ENCODE measurements around the gene ZEB1.
A peak's percentile ranks its signal among the peaks of the same experiment; 100 is the strongest.

Gene ZEB1

GRCh38 chr10:31318854-31319601 lies at the start of gene ZEB1:
Gene ZEB1 (plus strand): TSS chr10:31319216. CDS start chr10:31319235, 19 bp downstream.
- peak; percentile 91 for DNase-seq

GRCh38 chr10:31270954-31271353 lies 48.1 kb upstream of the ZEB1 start:
- DNase-seq: no peak

- DNase-seq: no peak
These were observed 46.2 kb upstream of the ZEB1 start for GRCh38 chr10:31272841-31273240.

- DNase-seq: no peak
These were observed 45.2 kb upstream of the ZEB1 start for GRCh38 chr10:31273789-31274188.

- no peak for DNase-seq
These were observed 44.7 kb upstream of the ZEB1 start for GRCh38 chr10:31274310-31274709.

- no peak for DNase-seq
These were observed 40.6 kb upstream of the ZEB1 start for GRCh38 chr10:31278279-31278941.

GRCh38 chr10:31280972-31281371 lies 38.0 kb upstream of the ZEB1 start:
- no peak for DNase-seq

- DNase-seq: no peak
These were observed 31.0 kb upstream of the ZEB1 start for GRCh38 chr10:31288001-31288400.

GRCh38 chr10:31288962-31289361 lies 30.1 kb upstream of the ZEB1 start:
- no peak for DNase-seq

GRCh38 chr10:31290386-31290785 lies 28.6 kb upstream of the ZEB1 start:
- DNase-seq: no peak

GRCh38 chr10:31291123-31291522 lies 27.9 kb upstream of the ZEB1 start:
- no peak for DNase-seq

- no peak for DNase-seq
These were observed 24.5 kb upstream of the ZEB1 start for GRCh38 chr10:31294558-31294957.

- DNase-seq: no peak
These were observed 22.3 kb upstream of the ZEB1 start for GRCh38 chr10:31296754-31297153.

GRCh38 chr10:31299119-31299518 lies 19.9 kb upstream of the ZEB1 start:
- DNase-seq: no peak

- DNase-seq: no peak
These were observed 15.8 kb upstream of the ZEB1 start for GRCh38 chr10:31303212-31303611.

- no peak for DNase-seq
These were observed 14.6 kb upstream of the ZEB1 start for GRCh38 chr10:31304291-31304970.

GRCh38 chr10:31313396-31313795 lies 5.6 kb upstream of the ZEB1 start:
- DNase-seq: no peak

GRCh38 chr10:31314256-31315150 lies 4.5 kb upstream of the ZEB1 start:
- no peak for DNase-seq

GRCh38 chr10:31315453-31315852 lies 3.6 kb upstream of the ZEB1 start:
- DNase-seq: no peak

- no peak for DNase-seq
These were observed 1.8 kb upstream of the ZEB1 start for GRCh38 chr10:31317171-31317570.

- DNase-seq: no peak
These were observed 1.2 kb upstream of the ZEB1 start for GRCh38 chr10:31317652-31318381.

GRCh38 chr10:31318382-31318853 lies 598 bp upstream of the ZEB1 start:
- peak; percentile 28 for DNase-seq
